Hepatic stellate cell (primary cell): ENCODE data around the gene TJAP1.
"Not testable (repeated sequence)": the region's sequence is repeated elsewhere in the genome, so short reads cannot be mapped to it uniquely, and the experiment has no call there.

Experiments used
- DNase-seq: peaks from one replicate; pipeline ENCODE4 v3.0.0; 2011; ENCODE audit warnings: low spot score

Gene TJAP1

DNA sequence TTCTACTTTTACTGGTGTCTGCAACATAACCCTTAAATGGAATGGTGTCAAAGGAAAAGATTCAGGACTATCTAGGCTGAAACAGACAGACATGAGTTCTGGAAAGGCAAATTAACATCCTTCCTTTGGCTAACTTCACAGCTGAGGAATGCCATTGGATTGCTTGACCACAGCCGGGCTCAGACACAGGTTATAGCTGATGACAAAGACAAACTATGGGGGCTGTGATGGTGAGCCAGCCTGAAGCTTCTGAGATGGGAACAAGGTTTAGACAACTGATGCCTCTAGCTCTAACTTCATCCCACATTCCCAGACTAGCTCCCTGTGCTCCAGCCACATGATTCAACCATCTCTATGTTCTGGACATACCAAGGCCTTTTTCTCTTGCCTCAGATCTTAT, 54.8 kb downstream of the TJAP1 start:
- DNase-seq, result no peak

DNA sequence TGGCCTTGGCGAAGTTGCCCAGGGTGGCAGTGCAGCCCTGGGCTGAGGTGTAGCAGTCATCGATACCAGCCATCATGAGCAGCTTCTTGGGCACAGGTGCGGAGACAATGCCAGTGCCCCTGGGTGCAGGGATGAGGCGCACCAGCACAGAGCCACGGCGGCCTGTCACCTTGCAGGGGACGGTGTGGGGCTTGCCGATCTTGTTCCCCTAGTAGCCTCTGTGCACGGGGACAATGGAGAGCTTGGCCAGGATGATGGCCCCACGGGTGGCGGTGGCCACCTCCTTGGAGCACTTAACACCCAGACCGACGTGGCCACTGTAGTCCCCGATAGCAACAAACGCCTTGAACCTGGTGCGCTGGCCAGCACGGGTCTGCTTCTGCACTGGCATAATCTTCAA, 61.6 kb downstream of the TJAP1 start:
- DNase-seq, result not testable (repeated sequence)

DNA sequence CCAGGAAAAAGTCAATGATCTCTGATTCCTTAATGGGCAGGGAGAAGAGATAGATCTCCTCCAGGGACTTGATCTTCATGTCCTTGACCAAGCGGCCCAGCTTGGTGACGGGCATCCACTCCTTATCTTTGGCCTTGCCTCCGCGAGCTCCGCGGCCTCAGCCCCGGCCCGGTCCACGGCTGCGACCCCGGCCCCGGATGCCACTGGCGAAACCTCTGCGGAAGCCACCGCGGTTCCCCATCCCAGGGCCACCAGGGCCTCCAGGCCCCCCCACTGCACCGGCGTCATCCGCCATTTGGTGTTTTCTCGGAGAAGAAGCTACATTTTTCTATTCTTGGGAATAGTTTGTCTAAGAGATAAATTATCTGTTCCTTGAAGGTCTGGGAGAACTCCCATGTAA, 62.0 kb downstream of the TJAP1 start:
- not testable (repeated sequence) for DNase-seq

DNA sequence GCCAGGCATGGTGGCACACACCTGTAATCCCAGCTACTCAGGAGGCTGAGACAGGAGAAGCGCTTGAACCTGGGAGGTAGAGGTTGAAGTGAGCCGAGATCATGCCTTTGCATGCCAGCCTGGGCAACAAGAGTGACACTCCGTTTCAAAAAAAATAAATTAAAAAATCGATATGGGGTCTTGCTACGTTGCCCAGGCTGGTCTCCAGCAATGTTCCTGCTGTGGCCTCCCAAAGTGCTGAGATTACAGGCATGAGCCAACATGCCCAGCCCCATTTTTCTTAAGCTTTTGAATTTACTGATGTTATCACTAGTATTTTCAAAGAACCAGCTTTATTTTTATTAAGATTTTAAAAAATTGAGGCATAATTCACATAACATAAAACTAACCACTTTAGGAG, 63.1 kb downstream of the TJAP1 start:
- no peak for DNase-seq

DNA sequence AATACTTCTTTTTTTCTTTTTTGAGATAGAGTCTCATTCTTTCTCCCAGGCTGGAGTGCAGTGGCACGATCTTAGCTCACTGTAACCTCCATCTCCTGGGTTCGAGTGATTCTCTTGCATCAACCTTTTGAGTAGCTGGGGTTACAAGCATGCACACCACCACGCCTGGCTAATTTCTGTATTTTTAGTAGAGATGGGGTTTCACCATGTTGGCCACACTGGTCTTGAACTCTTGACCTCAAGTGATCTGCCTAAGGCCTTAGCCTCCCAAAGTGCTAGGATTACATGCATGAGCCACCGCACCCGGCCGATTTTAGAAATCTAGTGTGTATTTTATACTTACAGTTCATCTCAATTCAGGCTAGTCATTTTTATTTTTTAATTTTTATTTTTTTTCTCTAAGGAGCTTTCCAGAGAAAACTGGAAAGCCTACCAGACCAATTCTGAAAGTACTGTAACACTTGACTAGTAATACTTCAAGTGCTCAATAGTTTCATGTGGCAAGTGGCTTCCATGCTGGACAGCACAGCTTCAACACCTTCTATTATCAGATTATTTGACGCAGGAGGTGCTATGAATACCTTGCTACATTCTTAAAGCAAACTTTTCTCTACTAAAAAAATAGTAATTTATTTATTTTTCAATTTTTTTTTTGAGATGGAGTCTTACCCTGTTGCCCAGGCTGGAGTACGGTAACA, 64.6 kb downstream of the TJAP1 start:
- DNase-seq, result no peak

DNA sequence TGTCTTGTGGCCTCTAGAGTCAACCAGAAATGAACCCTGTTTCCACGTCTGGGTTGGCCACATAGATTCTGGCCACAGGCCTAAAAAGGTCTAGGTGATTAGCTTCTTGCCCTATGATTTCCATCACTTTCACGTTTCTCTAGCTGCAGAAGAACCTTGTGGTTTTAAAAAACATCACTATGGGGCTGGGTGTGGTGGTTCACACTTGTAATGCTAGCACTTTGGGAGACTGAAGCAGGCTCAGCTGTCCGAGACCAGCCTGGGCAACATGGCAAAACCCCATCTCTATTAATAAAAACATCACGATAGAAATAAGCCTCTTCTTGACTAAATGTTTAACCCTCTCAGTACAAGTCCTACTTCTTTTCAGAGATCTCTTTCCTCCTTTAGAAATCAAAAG, 67.1 kb downstream of the TJAP1 start:
- DNase-seq, result no peak

DNA sequence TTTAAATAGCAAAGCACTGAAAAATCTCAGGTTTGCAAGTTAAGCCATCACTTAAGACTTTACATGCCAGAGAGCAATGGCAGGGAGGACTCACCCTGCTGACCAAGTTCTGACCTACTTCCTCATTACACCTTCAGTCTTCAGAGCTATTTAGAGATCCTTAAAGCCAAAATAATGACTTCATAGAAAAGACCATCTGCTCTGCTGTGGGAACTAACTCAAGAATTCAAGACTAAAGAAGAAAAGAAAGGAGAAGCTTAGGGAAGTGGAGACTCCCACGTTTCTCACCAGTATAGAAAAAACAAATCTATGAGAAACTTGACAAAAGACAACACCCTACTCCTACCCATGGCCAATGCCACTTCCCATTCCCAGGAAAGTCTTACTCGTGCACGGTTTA, 69.9 kb downstream of the TJAP1 start:
- DNase-seq, result no peak
